GM12873 (cell line): ENCODE data around the gene DCAF12.

Experiments
- CTCF ChIP-seq: IDR thresholded peaks from 2 replicates; pipeline ENCODE4 v1.5.1; 2012; ENCODE audit warnings: low read depth, mild to moderate bottlenecking, moderate library complexity, low read length, control low read depth; ENCODE audit not compliant: insufficient read depth; ENCODE audit errors: missing control alignments

Gene DCAF12

GRCh38 chr9:34046784-34047379 is 79.6 kb downstream of the DCAF12 start:
- TF ChIP-seq CTCF: no peak

- no peak for TF ChIP-seq CTCF
Observed at GRCh38 chr9:34045903-34046302, 80.6 kb downstream of the DCAF12 start.

GRCh38 chr9:34037626-34038025 is 88.9 kb downstream of the DCAF12 start:
- TF ChIP-seq CTCF: no peak

- TF ChIP-seq CTCF: no peak
Observed at GRCh38 chr9:34036625-34037024, 89.9 kb downstream of the DCAF12 start.
